Measurements from ENCODE around the gene ISG15. TPM values are rescaled to one million over a fixed set of nuclear protein-coding genes. Genes with fewer than 3 reads are reported as not detected.

ISG15 gene
- total RNA-seq, 2 experiments from 2014 or later = 30.5 to 51.7 TPM

- ATAC-seq (no peak), DNase-seq (no peak)
- peaks cover 15% of the 10 kb centered on the region for H3K27me3 Mint-ChIP-seq
- no peak overlapping the region for H3K4me3 Mint-ChIP-seq
- intact Hi-C loops (cut with DNase I, micrococcal nuclease) = no loop called here
- ChIA-PET CTCF (interaction anchor here (0.9 to 1.3 kb wide), 4 partner anchors 13 to 24 kb away, joined by 4 to 5 read pairs (median 4); partner anchors contain the start of gene PERM1), POLR2A (interaction anchor here (0.5 kb wide), 1 partner anchor 365 kb away, joined by 6 read pairs; no protein-coding TSS in a partner anchor)
- no peak overlapping the region for H3K27ac Mint-ChIP-seq
- peaks cover 1% of the 10 kb centered on the region for H3K36me3 Mint-ChIP-seq (ENCODE audit: low read depth)
- peaks cover 3% of the 10 kb centered on the region for H3K9me3 Mint-ChIP-seq (ENCODE audit: low read depth)
- H3K4me1 Mint-ChIP-seq = peaks cover 14% of the 10 kb centered on the region
These were observed 15.6 kb upstream of the ISG15 start for GRCh38 chr1:997713-997992.

GRCh38 chr1:997993-998744 lies 15.1 kb upstream of the ISG15 start:
- CTCF ChIA-PET = interaction anchor here (1.1 to 1.3 kb wide), 3 partner anchors 14 to 17 kb away, joined by 4 to 5 read pairs (median 5); partner anchors contain the start of gene PERM1
- ATAC-seq (no peak), DNase-seq (no peak)
- H3K36me3 Mint-ChIP-seq (ENCODE audit: low read depth) = peaks cover 1% of the 10 kb centered on the region
- no peak overlapping the region for H3K27ac Mint-ChIP-seq
- peaks cover 15% of the 10 kb centered on the region for H3K27me3 Mint-ChIP-seq
- POLR2A ChIA-PET = no interaction called here
- peaks cover 10% of the 10 kb centered on the region for H3K4me1 Mint-ChIP-seq
- intact Hi-C loops (cut with DNase I, micrococcal nuclease) = no loop called here
- H3K4me3 Mint-ChIP-seq = no peak overlapping the region
- no peaks in the 10 kb centered on the region for H3K9me3 Mint-ChIP-seq (ENCODE audit: low read depth)

GRCh38 chr1:998745-998994 lies 14.6 kb upstream of the ISG15 start:
- Mint-ChIP-seq H3K4me1 (peaks cover 10% of the 10 kb centered on the region), H3K27ac (no peak overlapping the region), H3K27me3 (peaks cover 15% of the 10 kb centered on the region), H3K9me3 (ENCODE audit: low read depth) (no peaks in the 10 kb centered on the region), H3K4me3 (no peak overlapping the region), H3K36me3 (ENCODE audit: low read depth) (peaks cover 1% of the 10 kb centered on the region)
- ChIA-PET POLR2A (no interaction called here), CTCF (no interaction called here)
- DNase-seq = no peak
- intact Hi-C loops (cut with DNase I, micrococcal nuclease) = no loop called here
- no peak for ATAC-seq

GRCh38 chr1:998995-999724 lies 14.1 kb upstream of the ISG15 start:
- DNase-seq (peak; percentile 48), ATAC-seq (no peak)
- Mint-ChIP-seq H3K9me3 (ENCODE audit: low read depth) (no peaks in the 10 kb centered on the region), H3K4me1 (peaks cover 10% of the 10 kb centered on the region), H3K27me3 (peaks cover 16% of the 10 kb centered on the region), H3K27ac (no peak overlapping the region), H3K4me3 (no peak overlapping the region), H3K36me3 (ENCODE audit: low read depth) (peaks cover 1% of the 10 kb centered on the region)
- intact Hi-C loops (cut with DNase I, micrococcal nuclease) = no loop called here
- CTCF ChIA-PET = no interaction called here
- POLR2A ChIA-PET = no interaction called here

GRCh38 chr1:999725-1000356 lies 13.5 kb upstream of the ISG15 start, which contains the start of gene HES4:
HES4 (minus strand) TSS chr1:1000097; CDS start chr1:999973, 124 bp downstream.
- H3K4me1 Mint-ChIP-seq = peaks cover 14% of the 10 kb centered on the region
- CTCF ChIA-PET = no interaction called here
- POLR2A ChIA-PET = no interaction called here
- intact Hi-C loops (cut with DNase I, micrococcal nuclease) = loop anchor here in 1 of 2 experiments (1.0 kb wide), 2 partner anchors 13 to 19 kb away; partner anchors contain the start of gene ISG15
- H3K27me3 Mint-ChIP-seq = peaks cover 22% of the 10 kb centered on the region
- H3K9me3 Mint-ChIP-seq (ENCODE audit: low read depth) = no peaks in the 10 kb centered on the region
- peaks cover 1% of the 10 kb centered on the region for H3K36me3 Mint-ChIP-seq (ENCODE audit: low read depth)
- peak within 1 kb of the TSS; percentile 72 for H3K4me3 Mint-ChIP-seq
- DNase-seq = peak; percentile 85
- peak; percentile 67 for ATAC-seq
- H3K27ac Mint-ChIP-seq = peak within 1 kb of the TSS; percentile 90

- intact Hi-C loops (cut with DNase I, micrococcal nuclease) = loop anchor here in 1 of 2 experiments (1.0 kb wide), 3 partner anchors 13 to 41 kb away; partner anchors contain the start of genes ISG15 and NOC2L
- H3K36me3 Mint-ChIP-seq (ENCODE audit: low read depth) = peaks cover 1% of the 10 kb centered on the region
- H3K27ac Mint-ChIP-seq = peak overlapping the region; percentile 90
- peaks cover 23% of the 10 kb centered on the region for H3K27me3 Mint-ChIP-seq
- H3K9me3 Mint-ChIP-seq (ENCODE audit: low read depth) = no peaks in the 10 kb centered on the region
- DNase-seq (peak; percentile 88), ATAC-seq (peak; percentile 18)
- H3K4me3 Mint-ChIP-seq = peak overlapping the region; percentile 72
- H3K4me1 Mint-ChIP-seq = peaks cover 19% of the 10 kb centered on the region
- CTCF ChIA-PET = interaction anchor here (1.6 to 3.1 kb wide), 4 partner anchors 8 to 18 kb away, joined by 3 to 20 read pairs (median 11); partner anchors contain the start of gene ISG15
- POLR2A ChIA-PET = no interaction called here
These were observed 12.8 kb upstream of the ISG15 start for GRCh38 chr1:1000357-1001056.

- POLR2A ChIA-PET = no interaction called here
- peak overlapping the region; percentile 90 for H3K27ac Mint-ChIP-seq
- DNase-seq (no peak), ATAC-seq (no peak)
- peak overlapping the region; percentile 72 for H3K4me3 Mint-ChIP-seq
- H3K4me1 Mint-ChIP-seq = peaks cover 15% of the 10 kb centered on the region
- intact Hi-C loops (cut with DNase I, micrococcal nuclease) = loop anchor here in 1 of 2 experiments (1.0 kb wide), 1 partner anchor 42 kb away; the partner anchor contains the start of gene NOC2L
- peaks cover 21% of the 10 kb centered on the region for H3K27me3 Mint-ChIP-seq
- CTCF ChIA-PET = interaction anchor here (1.0 to 3.1 kb wide), 8 partner anchors 9 to 304 kb away, joined by 3 to 20 read pairs (median 5); partner anchors contain the start of gene ISG15
- peaks cover 1% of the 10 kb centered on the region for H3K36me3 Mint-ChIP-seq (ENCODE audit: low read depth)
- no peaks in the 10 kb centered on the region for H3K9me3 Mint-ChIP-seq (ENCODE audit: low read depth)
These were observed 12.1 kb upstream of the ISG15 start for GRCh38 chr1:1001057-1001783.

- peaks cover 1% of the 10 kb centered on the region for H3K36me3 Mint-ChIP-seq (ENCODE audit: low read depth)
- ATAC-seq = no peak
- no peak overlapping the region for H3K4me3 Mint-ChIP-seq
- CTCF ChIA-PET = interaction anchor here (3.0 to 3.1 kb wide), 3 partner anchors 10 to 15 kb away, joined by 8 to 20 read pairs (median 14); partner anchors contain the start of gene ISG15
- POLR2A ChIA-PET = no interaction called here
- H3K27me3 Mint-ChIP-seq = peaks cover 19% of the 10 kb centered on the region
- no peak overlapping the region for H3K27ac Mint-ChIP-seq
- DNase-seq = no peak
- H3K4me1 Mint-ChIP-seq = peaks cover 13% of the 10 kb centered on the region
- intact Hi-C loops (cut with DNase I, micrococcal nuclease) = no loop called here
- H3K9me3 Mint-ChIP-seq (ENCODE audit: low read depth) = no peaks in the 10 kb centered on the region
These were observed 9.5 kb upstream of the ISG15 start for GRCh38 chr1:1003618-1004419.

- no peak for DNase-seq
- ChIA-PET CTCF (no interaction called here), POLR2A (no interaction called here)
- Mint-ChIP-seq H3K4me3 (no peak overlapping the region), H3K9me3 (ENCODE audit: low read depth) (no peaks in the 10 kb centered on the region), H3K27ac (no peak overlapping the region), H3K36me3 (ENCODE audit: low read depth) (peaks cover 1% of the 10 kb centered on the region), H3K4me1 (peaks cover 15% of the 10 kb centered on the region), H3K27me3 (peaks cover 21% of the 10 kb centered on the region)
- no peak for ATAC-seq
- intact Hi-C loops (cut with DNase I, micrococcal nuclease) = no loop called here
These were observed 8.9 kb upstream of the ISG15 start for GRCh38 chr1:1004420-1004779.

Measured in activated CD4-positive, alpha-beta T cell treated with anti-CD3 and anti-CD28 coated beads for 36 hours (primary cell).